ENCODE results near the gene KDSR.

DNA sequence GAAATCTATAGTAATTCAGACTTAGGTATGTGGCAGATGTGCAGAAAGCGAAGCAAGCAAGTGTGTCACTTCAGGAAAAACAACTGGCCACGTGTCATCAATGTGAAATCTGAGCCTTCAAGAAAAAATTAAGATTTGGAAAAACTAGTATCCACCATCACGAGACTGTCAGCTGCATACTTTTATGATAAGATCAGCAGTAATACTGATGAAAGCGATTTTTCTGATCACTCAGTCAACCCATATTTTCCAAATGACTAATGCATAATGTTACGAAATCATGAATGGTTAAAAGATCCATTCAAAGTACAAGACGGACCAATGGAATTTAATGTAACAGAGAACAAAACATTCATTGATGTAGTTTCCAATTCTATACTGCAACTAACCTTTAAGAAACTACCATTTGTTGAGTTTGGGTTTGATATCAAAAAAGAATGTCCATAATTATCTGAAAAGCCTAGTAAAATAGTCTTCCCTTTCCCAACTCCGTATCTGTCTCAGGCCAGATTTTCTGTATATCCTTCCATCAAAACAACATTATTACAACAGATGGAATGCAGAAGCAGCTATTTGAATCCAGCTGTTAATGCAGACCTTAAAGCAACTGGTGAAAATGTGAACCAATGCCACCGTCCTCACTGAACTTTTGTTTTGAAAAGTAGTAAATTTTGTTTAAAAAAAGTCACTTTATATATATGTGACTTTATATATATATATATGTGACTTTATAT is 30.5 kb downstream of the KDSR start:
- TF ChIP-seq SP1 (IDR thresholded peaks at IDR 0.05) (no peak), BHLHE40 (IDR thresholded peaks at IDR 0.05; ENCODE audit: borderline replicate concordance) (no peak), FOXA1 (IDR thresholded peaks at IDR 0.05) (no peak), FOXK2 (IDR thresholded peaks at IDR 0.05) (no peak), ELF4 (IDR thresholded peaks at IDR 0.05) (no peak), ARNT (IDR thresholded peaks at IDR 0.05) (no peak), L3MBTL2 (conservative IDR thresholded peaks at IDR 0.05) (no peak), FOXM1 (IDR thresholded peaks at IDR 0.05; ENCODE audit: borderline replicate concordance) (no peak), NFRKB (IDR thresholded peaks at IDR 0.05) (no peak), ZNF384 (IDR thresholded peaks at IDR 0.05) (no peak)
- TF ChIP-seq, protein P1, sequence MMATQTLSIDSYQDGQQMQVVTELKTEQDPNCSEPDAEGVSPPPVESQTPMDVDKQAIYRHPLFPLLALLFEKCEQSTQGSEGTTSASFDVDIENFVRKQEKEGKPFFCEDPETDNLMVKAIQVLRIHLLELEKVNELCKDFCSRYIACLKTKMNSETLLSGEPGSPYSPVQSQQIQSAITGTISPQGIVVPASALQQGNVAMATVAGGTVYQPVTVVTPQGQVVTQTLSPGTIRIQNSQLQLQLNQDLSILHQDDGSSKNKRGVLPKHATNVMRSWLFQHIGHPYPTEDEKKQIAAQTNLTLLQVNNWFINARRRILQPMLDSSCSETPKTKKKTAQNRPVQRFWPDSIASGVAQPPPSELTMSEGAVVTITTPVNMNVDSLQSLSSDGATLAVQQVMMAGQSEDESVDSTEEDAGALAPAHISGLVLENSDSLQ (IDR thresholded peaks at IDR 0.05), result no peak

All from HEK293T (cell line).